GM12892 (cell line): Measurements from ENCODE around the gene GLB1L3.
"Not testable (repeated sequence)": the region's sequence is repeated elsewhere in the genome, so short reads cannot be mapped to it uniquely, and the experiment has no call there.

Experiments
- POLR2A ChIP-seq: IDR thresholded peaks from 2 replicates; pipeline ENCODE4 v1.6.1; 2011; ENCODE audit warnings: low read depth, low read length, control low read depth
- TAF1 ChIP-seq: IDR thresholded peaks from 2 replicates; pipeline ENCODE4 v1.6.1; 2011; ENCODE audit warnings: low read depth, mild to moderate bottlenecking, control low read depth, low read length, borderline replicate concordance

GRCh38 chr11:134255184-134255561, 21.0 kb upstream of the GLB1L3 start:
- not testable (repeated sequence) for TF ChIP-seq TAF1, POLR2A
